Ectodermal cell (in vitro differentiated cells): ENCODE data around the gene SMYD3.

ENCODE experiments used
- H3K27ac ChIP-seq: 2 replicates; pipeline ENCODE4 v1.7.0; 2013; ENCODE audit warnings: mild to moderate bottlenecking, low read depth, low read length; ENCODE audit not compliant: insufficient read depth, poor library complexity, severe bottlenecking
- H3K27me3 ChIP-seq: 2 replicates; pipeline ENCODE4 v1.7.0; 2013; ENCODE audit warnings: mild to moderate bottlenecking, low read length; ENCODE audit not compliant: insufficient read depth, control insufficient read depth, poor library complexity, severe bottlenecking
- H3K36me3 ChIP-seq: one replicate; pipeline ENCODE4 v1.7.0; 2013; ENCODE audit warnings: low read length; ENCODE audit not compliant: control insufficient read depth, insufficient read depth
- H3K4me1 ChIP-seq: one replicate; pipeline ENCODE4 v1.7.0; 2013; ENCODE audit warnings: low read length; ENCODE audit not compliant: control insufficient read depth, insufficient read depth
- H3K4me3 ChIP-seq: 2 replicates; pipeline ENCODE4 v1.7.0; 2013; ENCODE audit warnings: low read depth, low read length, control low read depth; ENCODE audit not compliant: insufficient read depth
- H3K9me3 ChIP-seq: 2 replicates; pipeline ENCODE4 v1.7.0; 2013; ENCODE audit warnings: mild to moderate bottlenecking, low read length, moderate library complexity; ENCODE audit not compliant: control insufficient read depth
- WGBS, 2 experiments: methylation state at CpG; one replicate each; pipeline ENCODE4 v1.1.7; 2013; ENCODE audit warnings: missing lambda C conversion rate in 2 of 2; 5-methylcytosine and 5-hydroxymethylcytosine counted together

Gene SMYD3

GRCh38 chr1:245932302-245932972 is 574.6 kb downstream of the SMYD3 start:
- no peaks in the 10 kb centered on the region for H3K27me3 ChIP-seq
- no peaks in the 10 kb centered on the region for H3K4me1 ChIP-seq
- no peaks in the 10 kb centered on the region for H3K9me3 ChIP-seq
- no peak overlapping the region for H3K4me3 ChIP-seq
- no peaks in the 10 kb centered on the region for H3K36me3 ChIP-seq
- no peak overlapping the region for H3K27ac ChIP-seq
- WGBS, 2 experiments, result 95 to 96% methylated on average over 8 of the region's 8 CpGs

GRCh38 chr1:245931450-245931849 is 575.6 kb downstream of the SMYD3 start:
- no peak overlapping the region for H3K4me3 ChIP-seq
- no peak overlapping the region for H3K27ac ChIP-seq
- H3K36me3 ChIP-seq, result no peaks in the 10 kb centered on the region
- no peaks in the 10 kb centered on the region for H3K4me1 ChIP-seq
- H3K27me3 ChIP-seq, result no peaks in the 10 kb centered on the region
- H3K9me3 ChIP-seq, result no peaks in the 10 kb centered on the region
- 93 to 97% methylated on average over 3 of the region's 3 CpGs for WGBS, 2 experiments

DNA sequence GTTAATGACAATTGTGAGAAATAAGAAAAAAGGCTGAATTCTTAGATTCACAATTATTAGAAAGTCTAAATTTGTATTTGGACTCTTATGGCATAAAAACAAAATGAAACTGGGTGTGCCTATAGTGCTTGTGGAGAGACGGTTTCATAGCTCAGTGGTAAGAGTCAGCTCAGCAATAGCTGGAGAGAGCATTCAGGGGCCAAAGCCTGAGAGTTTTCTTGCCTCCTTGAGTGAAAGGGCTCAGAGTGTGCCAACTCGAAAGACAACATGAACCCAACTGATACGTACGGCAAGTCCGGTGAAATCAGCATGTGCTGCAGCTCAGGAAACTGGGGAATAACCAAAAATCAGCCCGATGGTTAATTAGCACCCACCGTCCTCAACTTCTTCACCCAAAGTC is 577.9 kb downstream of the SMYD3 start:
- Histone ChIP-seq H3K4me1 (no peaks in the 10 kb centered on the region), H3K27me3 (no peaks in the 10 kb centered on the region), H3K27ac (no peak overlapping the region), H3K4me3 (no peak overlapping the region), H3K9me3 (no peaks in the 10 kb centered on the region), H3K36me3 (no peaks in the 10 kb centered on the region)
- 95 to 96% methylated on average over 7 of the region's 7 CpGs for WGBS, 2 experiments

GRCh38 chr1:245926888-245927287 is 580.2 kb downstream of the SMYD3 start:
- Histone ChIP-seq H3K36me3 (no peaks in the 10 kb centered on the region), H3K4me3 (no peak overlapping the region), H3K27me3 (no peaks in the 10 kb centered on the region), H3K27ac (no peak overlapping the region), H3K4me1 (no peaks in the 10 kb centered on the region), H3K9me3 (no peaks in the 10 kb centered on the region)
- 89 to 93% methylated on average over 3 of the region's 3 CpGs for WGBS, 2 experiments

GRCh38 chr1:245923215-245923614 is 583.9 kb downstream of the SMYD3 start:
- Histone ChIP-seq H3K36me3 (no peaks in the 10 kb centered on the region), H3K9me3 (no peaks in the 10 kb centered on the region), H3K4me1 (no peaks in the 10 kb centered on the region), H3K27me3 (no peaks in the 10 kb centered on the region), H3K27ac (no peak overlapping the region), H3K4me3 (no peak overlapping the region)
- 86 to 92% methylated on average over 7 of the region's 7 CpGs for WGBS, 2 experiments

DNA sequence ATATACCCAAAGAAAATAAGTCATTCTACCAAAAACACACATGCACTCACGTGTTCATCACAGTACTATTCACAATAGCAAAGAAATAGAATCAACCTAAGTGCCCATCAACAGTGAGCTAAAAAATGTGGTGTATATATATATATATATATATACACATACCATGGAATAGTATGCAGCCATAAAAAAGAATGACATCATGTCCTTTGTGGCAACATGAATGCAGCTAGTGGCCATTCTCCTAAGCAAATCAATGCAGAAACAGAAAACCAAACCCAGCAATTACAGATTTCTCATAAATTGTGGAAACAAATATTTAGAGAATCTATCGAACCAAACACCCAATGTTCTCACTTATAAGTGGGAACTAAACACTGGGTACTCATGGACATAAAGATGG is 585.7 kb downstream of the SMYD3 start:
- H3K27me3 ChIP-seq, result no peaks in the 10 kb centered on the region
- 89 to 100% methylated on average over 1 to 2 of the region's 2 CpGs for WGBS, 2 experiments
- no peaks in the 10 kb centered on the region for H3K4me1 ChIP-seq
- H3K27ac ChIP-seq, result no peak overlapping the region
- no peaks in the 10 kb centered on the region for H3K36me3 ChIP-seq
- H3K4me3 ChIP-seq, result no peak overlapping the region
- no peaks in the 10 kb centered on the region for H3K9me3 ChIP-seq

DNA sequence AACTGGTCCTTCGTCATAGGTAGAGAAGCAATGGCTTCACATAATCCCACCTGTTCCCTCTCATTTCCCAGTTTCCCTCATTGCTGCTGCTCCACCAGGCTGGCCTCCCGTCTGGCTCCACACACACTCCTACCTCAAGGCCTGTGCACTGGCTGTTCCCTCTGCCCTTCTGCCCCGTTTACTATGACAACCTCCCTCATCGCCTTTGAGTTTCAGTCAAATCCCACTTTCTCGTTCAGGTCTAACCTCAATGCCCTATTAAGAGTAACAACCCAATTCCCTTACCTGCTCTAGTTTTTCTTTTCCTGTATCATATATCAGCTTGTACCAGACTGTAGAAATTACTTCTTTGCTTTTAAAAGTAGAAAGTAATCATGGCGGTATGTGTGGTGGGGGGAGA is 589.7 kb downstream of the SMYD3 start:
- no peak overlapping the region for H3K4me3 ChIP-seq
- no peaks in the 10 kb centered on the region for H3K4me1 ChIP-seq
- H3K27me3 ChIP-seq, result no peaks in the 10 kb centered on the region
- H3K27ac ChIP-seq, result no peak overlapping the region
- no peaks in the 10 kb centered on the region for H3K36me3 ChIP-seq
- WGBS, 2 experiments, result 77 to 83% methylated on average over 6 of the region's 6 CpGs
- H3K9me3 ChIP-seq, result no peaks in the 10 kb centered on the region

GRCh38 chr1:245915841-245916240 is 591.2 kb downstream of the SMYD3 start:
- Histone ChIP-seq H3K4me3 (no peak overlapping the region), H3K4me1 (no peaks in the 10 kb centered on the region), H3K27ac (no peak overlapping the region), H3K9me3 (no peaks in the 10 kb centered on the region), H3K36me3 (no peaks in the 10 kb centered on the region), H3K27me3 (no peaks in the 10 kb centered on the region)
- WGBS, 2 experiments, result 88 to 100% methylated on average over 1 of the region's 2 CpGs

DNA sequence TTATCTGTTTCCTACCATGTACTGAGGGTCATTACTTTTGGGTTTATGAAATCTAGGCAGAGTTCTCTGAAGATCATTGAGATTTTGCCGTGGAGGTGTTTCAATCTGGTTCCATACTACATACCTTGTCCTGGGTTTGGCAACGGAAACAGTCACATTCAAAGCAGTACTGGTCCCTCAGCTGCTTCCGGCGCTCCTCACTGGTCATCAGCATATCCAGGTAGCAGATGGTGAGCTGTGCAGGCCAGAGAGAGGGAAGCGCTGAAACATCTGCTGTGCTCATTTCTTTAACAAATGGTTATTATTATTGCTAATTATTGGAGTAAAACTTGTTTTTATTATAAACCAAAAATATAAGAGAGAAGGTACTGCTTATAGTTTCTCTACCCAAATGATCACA is 591.7 kb downstream of the SMYD3 start:
- 92 to 96% methylated on average over 4 of the region's 5 CpGs for WGBS, 2 experiments
- H3K4me1 ChIP-seq, result no peaks in the 10 kb centered on the region
- no peak overlapping the region for H3K4me3 ChIP-seq
- H3K36me3 ChIP-seq, result no peaks in the 10 kb centered on the region
- H3K27me3 ChIP-seq, result no peaks in the 10 kb centered on the region
- H3K27ac ChIP-seq, result no peak overlapping the region
- H3K9me3 ChIP-seq, result no peaks in the 10 kb centered on the region

DNA sequence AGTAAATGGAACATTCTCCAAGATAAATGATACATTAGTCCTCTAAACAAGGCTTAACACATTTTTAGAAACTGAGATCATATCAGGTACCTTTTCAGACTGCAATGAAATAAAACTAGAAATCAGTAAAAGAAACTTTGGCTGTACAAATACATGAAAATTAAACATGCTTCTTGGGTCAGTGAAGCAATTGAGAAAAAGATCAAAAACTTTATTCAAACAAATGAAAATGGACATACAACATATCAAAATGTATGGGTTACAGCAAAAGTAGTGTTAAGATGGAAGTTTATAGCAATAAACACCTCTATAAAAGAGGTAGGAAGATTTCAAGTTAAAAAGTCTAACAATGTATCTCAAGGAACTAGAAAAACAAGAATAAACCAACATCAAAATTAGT is 598.5 kb downstream of the SMYD3 start:
- H3K4me1 ChIP-seq, result no peaks in the 10 kb centered on the region
- no peaks in the 10 kb centered on the region for H3K9me3 ChIP-seq
- no peaks in the 10 kb centered on the region for H3K36me3 ChIP-seq
- no peak overlapping the region for H3K27ac ChIP-seq
- H3K4me3 ChIP-seq, result no peak overlapping the region
- H3K27me3 ChIP-seq, result no peaks in the 10 kb centered on the region

GRCh38 chr1:245906207-245906606 is 600.9 kb downstream of the SMYD3 start:
- no peaks in the 10 kb centered on the region for H3K27me3 ChIP-seq
- H3K9me3 ChIP-seq, result no peaks in the 10 kb centered on the region
- no peaks in the 10 kb centered on the region for H3K36me3 ChIP-seq
- no peak overlapping the region for H3K27ac ChIP-seq
- H3K4me3 ChIP-seq, result no peak overlapping the region
- H3K4me1 ChIP-seq, result no peaks in the 10 kb centered on the region
- 100% methylated on average over 1 of the region's 1 CpG for WGBS, 2 experiments
